Mesenchymal stem cell (in vitro differentiated cells and primary cell): ENCODE data around the gene NFATC2IP.

Experiments
- DNase-seq: peaks from one replicate; pipeline ENCODE4 v3.0.0-alpha.2; 2013
- H2AFZ ChIP-seq: one replicate; pipeline ENCODE4 v1.6.1; 2013; ENCODE audit warnings: low read depth, mild to moderate bottlenecking, control low read depth, inconsistent platforms, low read length, moderate library complexity
- H2AK5ac ChIP-seq: 2 replicates; pipeline ENCODE4 v1.6.1; 2013; ENCODE audit warnings: low read length, moderate library complexity, mild to moderate bottlenecking, inconsistent platforms; ENCODE audit not compliant: severe bottlenecking
- H2BK120ac ChIP-seq: one replicate; pipeline ENCODE4 v1.6.1; 2013; ENCODE audit warnings: low read depth, mild to moderate bottlenecking, inconsistent platforms, low read length, moderate library complexity
- H2BK12ac ChIP-seq, 2 experiments: one replicate each; pipeline ENCODE4 v1.6.1; 2013; ENCODE audit warnings: inconsistent platforms in 2 of 2, low read length in 2 of 2, mild to moderate bottlenecking in 2 of 2, moderate library complexity in 2 of 2, control low read depth in 1 of 2
- H2BK15ac ChIP-seq: one replicate; pipeline ENCODE4 v1.6.1; 2013; ENCODE audit warnings: mild to moderate bottlenecking, low read depth, inconsistent platforms; ENCODE audit not compliant: poor library complexity, severe bottlenecking
- H2BK5ac ChIP-seq: 2 replicates; pipeline ENCODE4 v1.6.1; 2013; ENCODE audit warnings: low read depth, mild to moderate bottlenecking, low read length, control low read depth, inconsistent platforms; ENCODE audit not compliant: poor library complexity, severe bottlenecking
- H3K14ac ChIP-seq, 2 experiments: one replicate each; pipeline ENCODE4 v1.6.1; 2013; ENCODE audit warnings: inconsistent platforms in 2 of 2, low read length in 2 of 2, control low read depth in 1 of 2, mild to moderate bottlenecking in 1 of 2, moderate library complexity in 1 of 2
- H3K18ac ChIP-seq, 2 experiments: one replicate each; pipeline ENCODE4 v1.6.1; 2013; ENCODE audit warnings: inconsistent platforms in 2 of 2, low read length in 2 of 2, control low read depth in 1 of 2, low read depth in 1 of 2, mild to moderate bottlenecking in 1 of 2
- H3K23ac ChIP-seq, 2 experiments: one replicate each; pipeline ENCODE4 v1.6.1; 2013; ENCODE audit warnings: inconsistent platforms in 2 of 2, low read length in 2 of 2, mild to moderate bottlenecking in 2 of 2, moderate library complexity in 2 of 2, control low read depth in 1 of 2
- H3K27ac ChIP-seq: 2 replicates; pipeline ENCODE4 v1.5.1; 2013; ENCODE audit warnings: mild to moderate bottlenecking, moderate library complexity, low read length, control low read depth, inconsistent platforms; ENCODE audit not compliant: poor library complexity, severe bottlenecking
- H3K27me3 ChIP-seq, 2 experiments: 2 replicates each; pipeline versions ENCODE4 v1.6.1 to v1.7.0; 2013; ENCODE audit warnings: low read length in 2 of 2, mild to moderate bottlenecking in 2 of 2, moderate library complexity in 2 of 2, control low read depth in 1 of 2, inconsistent platforms in 1 of 2; ENCODE audit not compliant: control insufficient read depth in 1 of 2, insufficient read depth in 1 of 2
- H3K36me3 ChIP-seq, 2 experiments: 2 replicates each; pipeline versions ENCODE4 v1.6.1 to v1.7.0; 2013; ENCODE audit warnings: low read length in 2 of 2, control low read depth in 1 of 2, inconsistent platforms in 1 of 2, low read depth in 1 of 2, mild to moderate bottlenecking in 1 of 2; ENCODE audit not compliant: insufficient read depth in 2 of 2, control insufficient read depth in 1 of 2
- H3K4ac ChIP-seq, 2 experiments: one replicate each; pipeline ENCODE4 v1.6.1; 2013; ENCODE audit warnings: inconsistent platforms in 2 of 2, low read length in 2 of 2, mild to moderate bottlenecking in 2 of 2, moderate library complexity in 2 of 2, control low read depth in 1 of 2, low read depth in 1 of 2
- H3K4me1 ChIP-seq: 2 replicates; pipeline ENCODE4 v1.6.1; 2013; ENCODE audit warnings: low read depth, low read length, control low read depth; ENCODE audit not compliant: control insufficient read depth, insufficient read depth
- H3K4me2 ChIP-seq: 2 replicates; pipeline ENCODE4 v1.6.1; 2013; ENCODE audit warnings: low read length, mild to moderate bottlenecking, inconsistent platforms; ENCODE audit not compliant: poor library complexity, severe bottlenecking
- H3K4me3 ChIP-seq, 2 experiments: 2 replicates each; pipeline versions ENCODE4 v1.5.1 to v1.7.0; 2013; ENCODE audit warnings: low read length in 2 of 2, mild to moderate bottlenecking in 2 of 2, control low read depth in 1 of 2, low read depth in 1 of 2; ENCODE audit not compliant: insufficient read depth in 1 of 2
- H3K79me1 ChIP-seq: replicated peaks from 2 replicates; pipeline ENCODE4 v1.6.1; 2013; ENCODE audit warnings: mild to moderate bottlenecking, control low read depth, low read length, inconsistent platforms; ENCODE audit not compliant: poor library complexity, severe bottlenecking
- H3K9ac ChIP-seq: 2 replicates; pipeline ENCODE4 v1.7.0; 2013; ENCODE audit warnings: mild to moderate bottlenecking, low read length, moderate library complexity
- H3K9me3 ChIP-seq: 2 replicates; pipeline ENCODE4 v1.7.0; 2013; ENCODE audit warnings: mild to moderate bottlenecking, low read length; ENCODE audit not compliant: control insufficient read depth
- H4K8ac ChIP-seq: one replicate; pipeline ENCODE4 v1.6.1; 2013; ENCODE audit warnings: inconsistent platforms, mild to moderate bottlenecking, low read length, moderate library complexity
- H4K91ac ChIP-seq: one replicate; pipeline ENCODE4 v1.6.1; 2013; ENCODE audit warnings: mild to moderate bottlenecking, low read length, inconsistent platforms
- WGBS: methylation state at CpG from one replicate; pipeline ENCODE4 v1.1.7; 2013; ENCODE audit warnings: mixed read lengths; 5-methylcytosine and 5-hydroxymethylcytosine counted together

The NFATC2IP gene

GRCh38 chr16:28943281-28943680 is 7.5 kb upstream of the NFATC2IP start:
- no peak overlapping the region for H3K4ac ChIP-seq
- no peak overlapping the region for H2BK5ac ChIP-seq

GRCh38 chr16:28946681-28947080 is 4.1 kb upstream of the NFATC2IP start:
- H2BK12ac ChIP-seq, result no peak overlapping the region
- H2BK15ac ChIP-seq, result no peak overlapping the region
- H3K27me3 ChIP-seq, result no peaks in the 10 kb centered on the region
- H3K18ac ChIP-seq, result no peak overlapping the region
- no peaks in the 10 kb centered on the region for H3K36me3 ChIP-seq
- no peak overlapping the region for H3K4me3 ChIP-seq
- peaks cover 8% of the 10 kb centered on the region for H3K4me1 ChIP-seq
- H4K8ac ChIP-seq, result no peak overlapping the region
- H3K79me1 ChIP-seq, result peaks cover 2% of the 10 kb centered on the region
- WGBS, result 78% methylated on average over 2 of the region's 4 CpGs
- H3K9ac ChIP-seq, result no peak overlapping the region
- no peak overlapping the region for H4K91ac ChIP-seq
- no peak overlapping the region for H2BK120ac ChIP-seq
- H2AK5ac ChIP-seq, result no peak overlapping the region
- no peak for DNase-seq
- H3K4ac ChIP-seq, result no peak overlapping the region
- H3K27ac ChIP-seq, result no peak overlapping the region
- H2AFZ ChIP-seq, result no peak overlapping the region
- H3K14ac ChIP-seq, result no peak overlapping the region
- H2BK5ac ChIP-seq, result no peak overlapping the region
- H3K4me2 ChIP-seq, result no peak overlapping the region
- no peak overlapping the region for H3K23ac ChIP-seq
- no peaks in the 10 kb centered on the region for H3K9me3 ChIP-seq

More at GRCh38 chr16:28943281-28943680, 7.5 kb upstream of the NFATC2IP start:
- no peak overlapping the region for H3K4me2 ChIP-seq
- no peak overlapping the region for H3K27ac ChIP-seq
- no peak overlapping the region for H2BK12ac ChIP-seq
- no peaks in the 10 kb centered on the region for H3K36me3 ChIP-seq
- H3K9me3 ChIP-seq, result no peaks in the 10 kb centered on the region
- H3K4me1 ChIP-seq, result peaks cover 5% of the 10 kb centered on the region
- no peak overlapping the region for H3K14ac ChIP-seq
- no peak overlapping the region for H3K4me3 ChIP-seq
- no peak overlapping the region for H2BK15ac ChIP-seq
- H4K91ac ChIP-seq, result no peak overlapping the region
- H3K27me3 ChIP-seq, result peaks cover 0 to 3% of the 10 kb centered on the region in 2 experiments
- H2AFZ ChIP-seq, result no peak overlapping the region
- H2BK120ac ChIP-seq, result no peak overlapping the region
- no peak overlapping the region for H4K8ac ChIP-seq
- H3K18ac ChIP-seq, result no peak overlapping the region
- DNase-seq, result no peak
- H3K23ac ChIP-seq, result no peak overlapping the region
- H2AK5ac ChIP-seq, result no peak overlapping the region
- H3K79me1 ChIP-seq, result no peaks in the 10 kb centered on the region
- H3K9ac ChIP-seq, result no peak overlapping the region

- Histone ChIP-seq H2BK5ac (no peak overlapping the region), H3K27me3 (no peaks in the 10 kb centered on the region), H3K14ac (no peak overlapping the region), H3K4ac (no peak overlapping the region), H2BK120ac (peak overlapping the region; percentile 54), H3K79me1 (peaks cover 28% of the 10 kb centered on the region), H3K23ac (peak overlapping the region in 1 of 2 experiments; percentile 57), H3K36me3 (peaks cover 29 to 38% of the 10 kb centered on the region in 2 experiments), H2AK5ac (no peak overlapping the region), H3K27ac (no peak overlapping the region), H3K4me1 (peaks cover 9% of the 10 kb centered on the region), H2BK15ac (peak overlapping the region; percentile 78), H4K91ac (peak overlapping the region; percentile 74), H4K8ac (no peak overlapping the region), H3K18ac (peak overlapping the region in 1 of 2 experiments; percentile 77), H3K4me2 (peak overlapping the region; percentile 97), H2BK12ac (no peak overlapping the region), H3K9me3 (no peaks in the 10 kb centered on the region), H3K4me3 (peak overlapping the region; percentile 93 to 95), H2AFZ (peak overlapping the region; percentile 80), H3K9ac (peak overlapping the region; percentile 90)
- DNase-seq, result no peak
- 2% methylated on average over 17 of the region's 17 CpGs for WGBS
Observed at GRCh38 chr16:28951410-28951943, 740 bp downstream of the NFATC2IP start.

- H3K36me3 ChIP-seq, result peaks cover 73 to 85% of the 10 kb centered on the region in 2 experiments
- no peaks in the 10 kb centered on the region for H3K9me3 ChIP-seq
- H3K18ac ChIP-seq, result no peak overlapping the region
- H2BK120ac ChIP-seq, result no peak overlapping the region
- H3K4me3 ChIP-seq, result no peak overlapping the region
- H3K23ac ChIP-seq, result no peak overlapping the region
- 95% methylated on average over 9 of the region's 9 CpGs for WGBS
- no peak overlapping the region for H2AFZ ChIP-seq
- H3K4ac ChIP-seq, result no peak overlapping the region
- H2BK12ac ChIP-seq, result no peak overlapping the region
- H4K91ac ChIP-seq, result no peak overlapping the region
- H3K4me1 ChIP-seq, result no peaks in the 10 kb centered on the region
- no peaks in the 10 kb centered on the region for H3K27me3 ChIP-seq
- H2BK15ac ChIP-seq, result no peak overlapping the region
- H3K14ac ChIP-seq, result no peak overlapping the region
- no peak overlapping the region for H2BK5ac ChIP-seq
- H3K9ac ChIP-seq, result no peak overlapping the region
- H3K27ac ChIP-seq, result no peak overlapping the region
- no peak for DNase-seq
- H3K4me2 ChIP-seq, result no peak overlapping the region
- H3K79me1 ChIP-seq, result peaks cover 41% of the 10 kb centered on the region
- H2AK5ac ChIP-seq, result no peak overlapping the region
- H4K8ac ChIP-seq, result no peak overlapping the region
Observed at GRCh38 chr16:28958216-28958615, 7.5 kb downstream of the NFATC2IP start.
